ENCODE results near the gene GGCT.

The GGCT gene

DNA sequence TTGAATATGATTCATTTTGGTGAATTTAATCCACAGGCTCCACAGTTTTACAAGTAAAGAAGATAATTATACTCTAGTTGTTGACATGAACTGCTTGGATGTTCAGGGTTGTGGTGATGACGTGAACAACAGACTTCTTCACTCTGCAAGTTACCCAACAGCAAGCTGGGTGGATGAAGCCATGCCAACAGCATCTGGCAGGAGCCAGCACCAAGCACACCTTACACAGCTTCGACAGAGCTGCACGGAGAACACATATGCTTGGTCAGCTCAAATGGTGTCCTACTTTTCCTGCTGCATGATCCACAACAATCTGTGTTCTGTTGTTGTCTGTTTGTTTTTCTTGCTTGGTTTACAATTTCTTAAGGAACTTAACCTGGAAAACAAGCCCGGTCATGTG lies 35.8 kb downstream of the GGCT start (continued):
- TF ChIP-seq, protein P1, sequence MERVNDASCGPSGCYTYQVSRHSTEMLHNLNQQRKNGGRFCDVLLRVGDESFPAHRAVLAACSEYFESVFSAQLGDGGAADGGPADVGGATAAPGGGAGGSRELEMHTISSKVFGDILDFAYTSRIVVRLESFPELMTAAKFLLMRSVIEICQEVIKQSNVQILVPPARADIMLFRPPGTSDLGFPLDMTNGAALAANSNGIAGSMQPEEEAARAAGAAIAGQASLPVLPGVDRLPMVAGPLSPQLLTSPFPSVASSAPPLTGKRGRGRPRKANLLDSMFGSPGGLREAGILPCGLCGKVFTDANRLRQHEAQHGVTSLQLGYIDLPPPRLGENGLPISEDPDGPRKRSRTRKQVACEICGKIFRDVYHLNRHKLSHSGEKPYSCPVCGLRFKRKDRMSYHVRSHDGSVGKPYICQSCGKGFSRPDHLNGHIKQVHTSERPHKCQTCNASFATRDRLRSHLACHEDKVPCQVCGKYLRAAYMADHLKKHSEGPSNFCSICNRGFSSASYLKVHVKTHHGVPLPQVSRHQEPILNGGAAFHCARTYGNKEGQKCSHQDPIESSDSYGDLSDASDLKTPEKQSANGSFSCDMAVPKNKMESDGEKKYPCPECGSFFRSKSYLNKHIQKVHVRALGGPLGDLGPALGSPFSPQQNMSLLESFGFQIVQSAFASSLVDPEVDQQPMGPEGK (CRISPR knock-in tag; IDR thresholded peaks at IDR 0.05; ENCODE audit: borderline replicate concordance), result no peak
- TF ChIP-seq ZFP3 (CRISPR knock-in tag; IDR thresholded peaks at IDR 0.05) (no peak), SNAI2 (CRISPR knock-in tag; IDR thresholded peaks at IDR 0.05) (no peak)

DNA sequence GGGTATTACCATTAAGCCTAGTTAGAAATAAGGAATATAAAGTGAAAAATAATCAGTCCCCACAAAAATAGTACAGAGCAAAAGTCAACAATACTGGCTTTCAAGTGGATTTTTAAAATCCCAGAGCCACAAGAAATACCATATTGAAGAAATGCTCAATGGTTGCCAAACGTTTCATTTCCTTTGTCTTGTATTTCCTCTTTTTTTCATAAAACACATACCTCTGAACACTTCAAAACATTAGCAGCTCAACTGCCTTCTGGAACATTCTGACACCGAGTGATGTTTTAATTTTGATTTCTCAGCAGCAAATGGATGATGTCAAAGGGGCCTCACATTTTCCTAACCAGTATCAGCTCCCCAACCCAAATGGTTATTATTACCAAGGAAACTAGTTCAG lies 36.6 kb downstream of the GGCT start:
- no peak for ATAC-seq
- TF ChIP-seq, protein P2, sequence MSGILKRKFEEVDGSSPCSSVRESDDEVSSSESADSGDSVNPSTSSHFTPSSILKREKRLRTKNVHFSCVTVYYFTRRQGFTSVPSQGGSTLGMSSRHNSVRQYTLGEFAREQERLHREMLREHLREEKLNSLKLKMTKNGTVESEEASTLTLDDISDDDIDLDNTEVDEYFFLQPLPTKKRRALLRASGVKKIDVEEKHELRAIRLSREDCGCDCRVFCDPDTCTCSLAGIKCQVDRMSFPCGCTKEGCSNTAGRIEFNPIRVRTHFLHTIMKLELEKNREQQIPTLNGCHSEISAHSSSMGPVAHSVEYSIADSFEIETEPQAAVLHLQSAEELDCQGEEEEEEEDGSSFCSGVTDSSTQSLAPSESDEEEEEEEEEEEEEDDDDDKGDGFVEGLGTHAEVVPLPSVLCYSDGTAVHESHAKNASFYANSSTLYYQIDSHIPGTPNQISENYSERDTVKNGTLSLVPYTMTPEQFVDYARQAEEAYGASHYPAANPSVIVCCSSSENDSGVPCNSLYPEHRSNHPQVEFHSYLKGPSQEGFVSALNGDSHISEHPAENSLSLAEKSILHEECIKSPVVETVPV (CRISPR knock-in tag; IDR thresholded peaks at IDR 0.05), result no peak
- TF ChIP-seq TOX (CRISPR knock-in tag; IDR thresholded peaks at IDR 0.05; ENCODE audit: borderline replicate concordance), result no peak
- no peak for TF ChIP-seq PPARA (CRISPR knock-in tag; IDR thresholded peaks at IDR 0.05; ENCODE audit: borderline replicate concordance)
- TF ChIP-seq ZC3H10 (CRISPR knock-in tag; IDR thresholded peaks at IDR 0.05), result no peak
- TF ChIP-seq, protein P3, sequence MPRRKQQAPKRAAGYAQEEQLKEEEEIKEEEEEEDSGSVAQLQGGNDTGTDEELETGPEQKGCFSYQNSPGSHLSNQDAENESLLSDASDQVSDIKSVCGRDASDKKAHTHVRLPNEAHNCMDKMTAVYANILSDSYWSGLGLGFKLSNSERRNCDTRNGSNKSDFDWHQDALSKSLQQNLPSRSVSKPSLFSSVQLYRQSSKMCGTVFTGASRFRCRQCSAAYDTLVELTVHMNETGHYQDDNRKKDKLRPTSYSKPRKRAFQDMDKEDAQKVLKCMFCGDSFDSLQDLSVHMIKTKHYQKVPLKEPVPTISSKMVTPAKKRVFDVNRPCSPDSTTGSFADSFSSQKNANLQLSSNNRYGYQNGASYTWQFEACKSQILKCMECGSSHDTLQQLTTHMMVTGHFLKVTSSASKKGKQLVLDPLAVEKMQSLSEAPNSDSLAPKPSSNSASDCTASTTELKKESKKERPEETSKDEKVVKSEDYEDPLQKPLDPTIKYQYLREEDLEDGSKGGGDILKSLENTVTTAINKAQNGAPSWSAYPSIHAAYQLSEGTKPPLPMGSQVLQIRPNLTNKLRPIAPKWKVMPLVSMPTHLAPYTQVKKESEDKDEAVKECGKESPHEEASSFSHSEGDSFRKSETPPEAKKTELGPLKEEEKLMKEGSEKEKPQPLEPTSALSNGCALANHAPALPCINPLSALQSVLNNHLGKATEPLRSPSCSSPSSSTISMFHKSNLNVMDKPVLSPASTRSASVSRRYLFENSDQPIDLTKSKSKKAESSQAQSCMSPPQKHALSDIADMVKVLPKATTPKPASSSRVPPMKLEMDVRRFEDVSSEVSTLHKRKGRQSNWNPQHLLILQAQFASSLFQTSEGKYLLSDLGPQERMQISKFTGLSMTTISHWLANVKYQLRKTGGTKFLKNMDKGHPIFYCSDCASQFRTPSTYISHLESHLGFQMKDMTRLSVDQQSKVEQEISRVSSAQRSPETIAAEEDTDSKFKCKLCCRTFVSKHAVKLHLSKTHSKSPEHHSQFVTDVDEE (CRISPR knock-in tag; IDR thresholded peaks at IDR 0.05), result no peak
- TF ChIP-seq ZNF8 (CRISPR knock-in tag; IDR thresholded peaks at IDR 0.05), result no peak
- TF ChIP-seq, protein P1 (CRISPR knock-in tag; IDR thresholded peaks at IDR 0.05; ENCODE audit: borderline replicate concordance), result no peak
- no peak for TF ChIP-seq ESRRG (CRISPR knock-in tag; IDR thresholded peaks at IDR 0.05)
- no peak for TF ChIP-seq ARNTL (CRISPR knock-in tag; IDR thresholded peaks at IDR 0.05; ENCODE audit: borderline replicate concordance, low read depth)
- TF ChIP-seq, protein P4, sequence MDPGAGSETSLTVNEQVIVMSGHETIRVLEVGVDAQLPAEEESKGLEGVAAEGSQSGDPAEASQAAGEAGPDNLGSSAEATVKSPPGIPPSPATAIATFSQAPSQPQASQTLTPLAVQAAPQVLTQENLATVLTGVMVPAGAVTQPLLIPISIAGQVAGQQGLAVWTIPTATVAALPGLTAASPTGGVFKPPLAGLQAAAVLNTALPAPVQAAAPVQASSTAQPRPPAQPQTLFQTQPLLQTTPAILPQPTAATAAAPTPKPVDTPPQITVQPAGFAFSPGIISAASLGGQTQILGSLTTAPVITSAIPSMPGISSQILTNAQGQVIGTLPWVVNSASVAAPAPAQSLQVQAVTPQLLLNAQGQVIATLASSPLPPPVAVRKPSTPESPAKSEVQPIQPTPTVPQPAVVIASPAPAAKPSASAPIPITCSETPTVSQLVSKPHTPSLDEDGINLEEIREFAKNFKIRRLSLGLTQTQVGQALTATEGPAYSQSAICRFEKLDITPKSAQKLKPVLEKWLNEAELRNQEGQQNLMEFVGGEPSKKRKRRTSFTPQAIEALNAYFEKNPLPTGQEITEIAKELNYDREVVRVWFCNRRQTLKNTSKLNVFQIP (CRISPR knock-in tag; IDR thresholded peaks at IDR 0.05; ENCODE audit: borderline replicate concordance, low read depth), result no peak
- TF ChIP-seq CSDC2 (CRISPR knock-in tag; IDR thresholded peaks at IDR 0.05), result no peak
- TF ChIP-seq TCF4 (CRISPR knock-in tag; IDR thresholded peaks at IDR 0.05; ENCODE audit: borderline replicate concordance), result no peak
- no peak for TF ChIP-seq ISL1 (CRISPR knock-in tag; IDR thresholded peaks at IDR 0.05)
- no peak for TF ChIP-seq ZNF565 (CRISPR knock-in tag; conservative IDR thresholded peaks at IDR 0.05; ENCODE audit: low read depth)
- no peak for TF ChIP-seq ZFP30 (CRISPR knock-in tag; IDR thresholded peaks at IDR 0.05)
- TF ChIP-seq, protein P5, sequence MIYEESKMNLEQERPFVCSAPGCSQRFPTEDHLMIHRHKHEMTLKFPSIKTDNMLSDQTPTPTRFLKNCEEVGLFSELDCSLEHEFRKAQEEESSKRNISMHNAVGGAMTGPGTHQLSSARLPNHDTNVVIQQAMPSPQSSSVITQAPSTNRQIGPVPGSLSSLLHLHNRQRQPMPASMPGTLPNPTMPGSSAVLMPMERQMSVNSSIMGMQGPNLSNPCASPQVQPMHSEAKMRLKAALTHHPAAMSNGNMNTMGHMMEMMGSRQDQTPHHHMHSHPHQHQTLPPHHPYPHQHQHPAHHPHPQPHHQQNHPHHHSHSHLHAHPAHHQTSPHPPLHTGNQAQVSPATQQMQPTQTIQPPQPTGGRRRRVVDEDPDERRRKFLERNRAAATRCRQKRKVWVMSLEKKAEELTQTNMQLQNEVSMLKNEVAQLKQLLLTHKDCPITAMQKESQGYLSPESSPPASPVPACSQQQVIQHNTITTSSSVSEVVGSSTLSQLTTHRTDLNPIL (CRISPR knock-in tag; IDR thresholded peaks at IDR 0.05; ENCODE audit: low read depth), result no peak
- no peak for TF ChIP-seq OSR1 (CRISPR knock-in tag; IDR thresholded peaks at IDR 0.05)
- TF ChIP-seq BACH2 (CRISPR knock-in tag; IDR thresholded peaks at IDR 0.05; ENCODE audit: borderline replicate concordance), result no peak
- no peak for TF ChIP-seq ZFP3 (CRISPR knock-in tag; IDR thresholded peaks at IDR 0.05)
- no peak for TF ChIP-seq ZNF70 (CRISPR knock-in tag; IDR thresholded peaks at IDR 0.05)

Data from SK-N-SH treated with all-trans-retinoic acid at 6 μM for 48 hours (cell line).